Lower leg skin (tissue), 4 donors: ENCODE measurements around the gene HMGN1. TPM values are rescaled to one million over a fixed set of nuclear protein-coding genes. Genes with fewer than 3 reads are reported as not detected.

ENCODE experiments used
- DNase-seq, 2 donors: peaks; one replicate each; pipeline ENCODE4 v3.0.0-alpha.2; 2019; ENCODE audit warnings: low spot score in 2 of 2
- H3K4me3 ChIP-seq: fragments of 200-600 bp; sonication (generic); 2 replicates; pipeline ENCODE4 v1.5.1; 2017; ENCODE audit warnings: mild to moderate bottlenecking, low read depth; ENCODE audit not compliant: poor library complexity, severe bottlenecking
- CTCF ChIP-seq, 3 donors: fragments of 450-650 bp; IDR thresholded peaks; one replicate each; pipeline ENCODE4 v1.5.1; 2016; ENCODE audit warnings: antibody characterized with exemption in 3 of 3, mild to moderate bottlenecking in 3 of 3, moderate library complexity in 2 of 3
- POLR2A ChIP-seq, 2 donors: fragments of 450-650 bp; IDR thresholded peaks; one replicate each; pipeline ENCODE4 v1.6.1; 2016 to 2017; ENCODE audit warnings: antibody characterized with exemption in 2 of 2, mild to moderate bottlenecking in 1 of 2, moderate library complexity in 1 of 2
- WGBS, 2 donors: methylation state at CpG; one replicate each; pipeline ENCODE4 v1.1.5; 2018; 5-methylcytosine and 5-hydroxymethylcytosine counted together
- intact Hi-C: fragments of 100-400 bp; cut with DNase I; formaldehyde crosslinking; loops from one replicate; pipeline ENCODE4 v1.15.0; 2023; ENCODE audit warnings: low total_unique reads
- total RNA-seq, 4 donors: library from RNA; depleted of rRNA; stranded (reverse); fragments of >200 nt; gene quantifications; one replicate each; pipeline ENCODE4 v1.1.0, GENCODE V29; 2016

HMGN1 gene
- total RNA-seq, 4 donors from 2014 or later, result 103 to 126 (median 111) TPM

GRCh38 chr21:39345440-39345839 is 3.4 kb downstream of the HMGN1 start:
- H3K4me3 ChIP-seq, result no peak overlapping the region
- DNase-seq, result no peak
- 81 to 86% methylated on average over 6 of the region's 6 CpGs for WGBS, 2 donors
- intact Hi-C loops, result no loop called here
- TF ChIP-seq POLR2A (IDR thresholded peaks at IDR 0.05), result no peak
- TF ChIP-seq CTCF (IDR thresholded peaks at IDR 0.05), result no peak

GRCh38 chr21:39344848-39345247 is 4.0 kb downstream of the HMGN1 start:
- WGBS, 2 donors, result 87 to 91% methylated on average over 5 of the region's 5 CpGs
- TF ChIP-seq POLR2A (IDR thresholded peaks at IDR 0.05), result no peak
- no peak for TF ChIP-seq CTCF (IDR thresholded peaks at IDR 0.05)
- intact Hi-C loops, result no loop called here
- DNase-seq, result no peak
- H3K4me3 ChIP-seq, result no peak overlapping the region

- DNase-seq, result peak in 1 of 2 donors; percentile 3
- WGBS, 2 donors, result 95 to 96% methylated on average over 6 of the region's 6 CpGs
Measured at GRCh38 chr21:39341249-39341923, 7.5 kb downstream of the HMGN1 start.

GRCh38 chr21:39340687-39341086 is 8.2 kb downstream of the HMGN1 start:
- intact Hi-C loops, result no loop called here
- WGBS, 2 donors, result 90 to 94% methylated on average over 6 of the region's 6 CpGs
- peak in 1 of 2 donors; percentile 23 for DNase-seq
- TF ChIP-seq POLR2A (IDR thresholded peaks at IDR 0.05), result no peak
- no peak for TF ChIP-seq CTCF (IDR thresholded peaks at IDR 0.05)
- no peak overlapping the region for H3K4me3 ChIP-seq

More at GRCh38 chr21:39341249-39341923, 7.5 kb downstream of the HMGN1 start:
- H3K4me3 ChIP-seq, result no peak overlapping the region
- TF ChIP-seq POLR2A (IDR thresholded peaks at IDR 0.05) (no peak), CTCF (IDR thresholded peaks at IDR 0.05) (no peak)
- intact Hi-C loops, result no loop called here

- H3K4me3 ChIP-seq, result no peak overlapping the region
- TF ChIP-seq CTCF (IDR thresholded peaks at IDR 0.05) (no peak), POLR2A (IDR thresholded peaks at IDR 0.05) (no peak)
- no peak for DNase-seq
- intact Hi-C loops, result no loop called here
- WGBS, 2 donors, result 87 to 88% methylated on average over 2 of the region's 2 CpGs
Measured at GRCh38 chr21:39339231-39339630, 9.7 kb downstream of the HMGN1 start.
